Upper lobe of left lung (tissue), 4 donors: ENCODE measurements around the gene CNTNAP2.
"Not testable (repeated sequence)": the region's sequence is repeated elsewhere in the genome, so short reads cannot be mapped to it uniquely, and the experiment has no call there.

ENCODE experiments used
- CTCF ChIP-seq, 6 experiments: fragments of 450-650 bp in 4 of 6; fragments of 200-600 bp in 2 of 6; sonication (generic) in 2 of 6; IDR thresholded peaks; one replicate each; pipeline ENCODE4 v1.5.1; 2016 to 2019; ENCODE audit warnings: antibody characterized with exemption in 6 of 6
- POLR2A ChIP-seq, 4 donors: fragments of 450-650 bp; IDR thresholded peaks; one replicate each; pipeline ENCODE4 v1.5.1; 2016 to 2017; ENCODE audit warnings: antibody characterized with exemption in 4 of 4, mild to moderate bottlenecking in 2 of 4
- POLR2AphosphoS5 ChIP-seq, 2 donors: sonication (generic); formaldehyde crosslinking; IDR thresholded peaks; one replicate each; pipeline ENCODE4 v1.5.1; 2017; ENCODE audit warnings: antibody characterized with exemption in 2 of 2

GRCh38 chr7:147598687-147599086, 1482.1 kb downstream of the CNTNAP2 start:
- TF ChIP-seq POLR2A, POLR2AphosphoS5, CTCF (IDR thresholded peaks at IDR 0.05): not testable (repeated sequence)
